A549 (cell line): ENCODE data around the gene RNH1. TPM values are rescaled to one million over a fixed set of nuclear protein-coding genes. Genes with fewer than 3 reads are reported as not detected.
A peak's percentile ranks its signal among the peaks of the same experiment; 100 is the strongest.

Experiments used
- ATAC-seq, 2 experiments: fragments of 200-7000 bp in 1 of 2; fragments of >200 bp in 1 of 2; cut with Nextera tagmentation in 1 of 2; cut with Tn5 transposase in 1 of 2; 3 replicates each; pipeline versions ENCODE4 v1.8.0 to v1.9.1; 2018 to 2020; ENCODE audit warnings: mild to moderate bottlenecking in 1 of 2, moderate library complexity in 1 of 2
- CTCF ChIA-PET: fragments of 300-600 bp; sonication (Branson Sonifier 250); formaldehyde crosslinking; extraction: SDS; loops from one replicate; lab custom pipeline; 2021; ENCODE audit warnings: antibody characterized with exemption, inconsistent platforms; lab: Yijun Ruan, JAX
- POLR2A ChIA-PET: fragments of 350-600 bp; formaldehyde crosslinking; extraction: SDS; loops from one replicate; lab custom pipeline; 2021; ENCODE audit warnings: antibody characterized with exemption, inconsistent platforms; lab: Yijun Ruan, JAX
- DNase-seq, 2 experiments: peaks; one replicate each; pipeline versions ENCODE4 v3.0.0 to v3.0.0-alpha.2; 2011 to 2016; ENCODE audit warnings: low read depth in 1 of 2, low spot score in 1 of 2
- FAIRE-seq: peaks from 2 replicates; lab custom pipeline; 2011; peaks lifted over from hg19 to GRCh38; lab: Jason Lieb, UNC
- H3K27ac ChIP-seq, 2 experiments: fragments of >200 bp; sonication (Bioruptor Twin); formaldehyde crosslinking; 3 replicates each; pipeline ENCODE4 v1.5.1; 2016 to 2017
- H3K4me1 ChIP-seq: fragments of >200 bp; sonication (Bioruptor Twin); formaldehyde crosslinking; 3 replicates; pipeline ENCODE4 v1.6.1; 2016
- H3K4me2 ChIP-seq: fragments of >200 bp; sonication (Bioruptor Twin); formaldehyde crosslinking; 3 replicates; pipeline ENCODE4 v1.6.1; 2016
- H3K4me3 ChIP-seq: fragments of >200 bp; sonication (Bioruptor Twin); formaldehyde crosslinking; 3 replicates; pipeline ENCODE4 v1.5.1; 2016
- H3K9me3 ChIP-seq: fragments of >200 bp; sonication (Bioruptor Twin); formaldehyde crosslinking; 3 replicates; pipeline ENCODE4 v1.6.1; 2016
- CBX8 ChIP-seq: fragments of 200-600 bp; sonication (generic); IDR thresholded peaks from 2 replicates; pipeline ENCODE4 v1.6.1; 2016
- CEBPB ChIP-seq, 2 experiments: fragments of >200 bp in 1 of 2; sonication (Bioruptor Twin) in 1 of 2; formaldehyde crosslinking in 1 of 2; IDR thresholded peaks; 2 replicates each; pipeline ENCODE4 v1.6.1; 2012 to 2016
- CHD4 ChIP-seq: fragments of 200-600 bp; sonication (generic); IDR thresholded peaks from 2 replicates; pipeline ENCODE4 v1.6.1; 2016; ENCODE audit warnings: antibody characterized with exemption, mild to moderate bottlenecking, borderline replicate concordance
- E2F6 ChIP-seq: IDR thresholded peaks from 2 replicates; pipeline ENCODE4 v1.6.1; 2012; ENCODE audit warnings: low read depth, borderline replicate concordance
- EHF ChIP-seq: fragments of 250-450 bp; sonication (Bioruptor Pico); IDR thresholded peaks from 2 replicates; pipeline ENCODE4 v1.5.0; 2020; ENCODE audit warnings: mild to moderate bottlenecking
- EP300 ChIP-seq, 2 experiments: fragments of >200 bp; sonication (Bioruptor Twin); formaldehyde crosslinking; IDR thresholded peaks; 2 replicates in 1 of 2; 3 replicates in 1 of 2; pipeline ENCODE4 v1.6.1; 2016 to 2017
- ESRRA ChIP-seq: fragments of 150-350 bp; IDR thresholded peaks from 2 replicates; pipeline ENCODE4 v1.6.1; 2014; ENCODE audit warnings: mild to moderate bottlenecking, low read length, borderline replicate concordance
- FOSB ChIP-seq: fragments of 250-450 bp; sonication (Bioruptor Pico); IDR thresholded peaks from 2 replicates; pipeline ENCODE4 v1.5.0; 2020; ENCODE audit warnings: mild to moderate bottlenecking, moderate library complexity
- FOXS1 ChIP-seq: fragments of 250-450 bp; sonication (Bioruptor Pico); IDR thresholded peaks from 2 replicates; pipeline ENCODE4 v1.5.0; 2020; ENCODE audit warnings: mild to moderate bottlenecking, moderate library complexity
- GATA3 ChIP-seq: IDR thresholded peaks from 2 replicates; pipeline ENCODE4 v1.6.1; 2012; ENCODE audit warnings: borderline replicate concordance
- HDAC2 ChIP-seq: fragments of 200-600 bp; sonication (generic); IDR thresholded peaks from 2 replicates; pipeline ENCODE4 v1.6.1; 2016
- HES2 ChIP-seq: fragments of >200 bp; sonication (Bioruptor Twin); formaldehyde crosslinking; IDR thresholded peaks from 2 replicates; pipeline ENCODE4 v1.6.1; 2016
- HEYL ChIP-seq: fragments of 250-450 bp; sonication (Bioruptor Pico); IDR thresholded peaks from 2 replicates; pipeline ENCODE4 v1.8.0; 2021; ENCODE audit warnings: mild to moderate bottlenecking, moderate library complexity
- HOXA7 ChIP-seq: fragments of 250-450 bp; sonication (Bioruptor Pico); IDR thresholded peaks from 2 replicates; pipeline ENCODE4 v1.5.0; 2020; ENCODE audit warnings: mild to moderate bottlenecking, moderate library complexity
- HOXB5 ChIP-seq: fragments of 250-450 bp; sonication (Bioruptor Pico); IDR thresholded peaks from 2 replicates; pipeline ENCODE4 v1.5.0; 2020; ENCODE audit warnings: mild to moderate bottlenecking, moderate library complexity
- JUN ChIP-seq, 2 experiments: fragments of >200 bp; sonication (Bioruptor Twin); formaldehyde crosslinking; IDR thresholded peaks; 2 replicates in 1 of 2; 3 replicates in 1 of 2; pipeline ENCODE4 v1.6.1; 2016 to 2017
- MAFK ChIP-seq: fragments of 450-650 bp; IDR thresholded peaks from 2 replicates; pipeline ENCODE4 v1.6.1; 2014; ENCODE audit not compliant: partially characterized antibody
- MAX ChIP-seq: IDR thresholded peaks from 2 replicates; pipeline ENCODE4 v1.6.1; 2012
- MAZ ChIP-seq: fragments of 150-350 bp; IDR thresholded peaks from 2 replicates; pipeline ENCODE4 v1.6.1; 2014; ENCODE audit warnings: antibody characterized with exemption, low read depth, low read length, borderline replicate concordance
- MYC ChIP-seq: IDR thresholded peaks from 2 replicates; pipeline ENCODE4 v1.6.1; 2012; ENCODE audit warnings: mild to moderate bottlenecking, inconsistent platforms, low read length, improper control_type of control experiment, borderline replicate concordance
- NPAS2 ChIP-seq: fragments of 250-450 bp; sonication (Bioruptor Pico); IDR thresholded peaks from 2 replicates; pipeline ENCODE4 v1.8.0; 2022; ENCODE audit warnings: mild to moderate bottlenecking, moderate library complexity, borderline replicate concordance
- PBX3 ChIP-seq: IDR thresholded peaks from 2 replicates; pipeline ENCODE4 v1.6.1; 2012
- POLR2A ChIP-seq: IDR thresholded peaks from 2 replicates; pipeline ENCODE4 v1.6.1; 2012; ENCODE audit warnings: mild to moderate bottlenecking, low read length
- RAD21 ChIP-seq, 2 experiments: fragments of >200 bp in 1 of 2; sonication (Bioruptor Twin) in 1 of 2; formaldehyde crosslinking in 1 of 2; IDR thresholded peaks in 1 of 2; conservative IDR thresholded peaks in 1 of 2; 2 replicates in 1 of 2; 3 replicates in 1 of 2; pipeline ENCODE4 v1.6.1; 2012 to 2018; ENCODE audit warnings: inconsistent platforms in 1 of 2
- RARB ChIP-seq: fragments of 250-450 bp; sonication (Bioruptor Pico); IDR thresholded peaks from 2 replicates; pipeline ENCODE4 v1.8.0; 2021; ENCODE audit warnings: mild to moderate bottlenecking, moderate library complexity
- RCOR1 ChIP-seq: fragments of 150-350 bp; IDR thresholded peaks from 2 replicates; pipeline ENCODE4 v1.6.1; 2014; ENCODE audit warnings: antibody characterized with exemption, low read length, low read depth
- SMC3 ChIP-seq: fragments of >200 bp; sonication (Bioruptor Twin); formaldehyde crosslinking; IDR thresholded peaks from 3 replicates; pipeline ENCODE4 v1.6.1; 2018; ENCODE audit warnings: inconsistent platforms
- TFCP2L1 ChIP-seq: fragments of 250-450 bp; sonication (Bioruptor Pico); IDR thresholded peaks from 2 replicates; pipeline ENCODE4 v1.5.0; 2021; ENCODE audit warnings: mild to moderate bottlenecking
- TP53 ChIP-seq: fragments of 250-450 bp; sonication (Bioruptor Pico); IDR thresholded peaks from 2 replicates; pipeline ENCODE4 v1.5.0; 2021; ENCODE audit warnings: mild to moderate bottlenecking, moderate library complexity
- ZFP36 ChIP-seq: fragments of 450-650 bp; IDR thresholded peaks from 2 replicates; pipeline ENCODE4 v1.6.1; 2014; ENCODE audit warnings: borderline replicate concordance; ENCODE audit not compliant: partially characterized antibody
- ZSCAN20 ChIP-seq: fragments of 250-450 bp; sonication (Bioruptor Pico); IDR thresholded peaks from 2 replicates; pipeline ENCODE4 v1.8.0; 2022; ENCODE audit warnings: mild to moderate bottlenecking, moderate library complexity
- WGBS: methylation state at CpG from one replicate; pipeline ENCODE4 v1.1.6; 2017; ENCODE audit errors: missing lambda C conversion rate; 5-methylcytosine and 5-hydroxymethylcytosine counted together
- polyA plus RNA-seq, 4 experiments: library from polyadenylated mRNA; depleted of rRNA in 3 of 4; stranded (reverse); fragments of >200 nt; fragmentation: RNase III in 1 of 4; extraction: RNeasy Plus Mini Kit Qiagen cat#74134 plus additional on column Dnase treatment in 1 of 4; gene quantifications; 2 replicates in 3 of 4; 3 replicates in 1 of 4; pipeline ENCODE4 v1.2.3, GENCODE V29; 2011 to 2017

Gene RNH1
- polyA plus RNA-seq, 2 of the 4 experiments (the other 2 are of a cell fraction): 85.8 to 135 TPM

- TF ChIP-seq ZFP36 (no peak), MYC (no peak), GATA3 (no peak), ZSCAN20 (CRISPR knock-in tag) (no peak), POLR2A (no peak), CEBPB (IDR thresholded peaks at IDR 0.05) (no peak), SMC3 (no peak), RCOR1 (no peak)
Measured at GRCh38 chr11:503179-503981, 3.7 kb downstream of the RNH1 start (continued).

- ChIA-PET CTCF (interaction anchor here (0.7 to 4.8 kb wide), 3 partner anchors 8 to 16 kb away, joined by 4 to 28 read pairs (median 4); no protein-coding TSS in a partner anchor), POLR2A (interaction anchor here (0.7 kb wide), 1 partner anchor 16 kb away, joined by 3 read pairs; no protein-coding TSS in a partner anchor)
- no peaks in the 10 kb centered on the region for H3K9me3 ChIP-seq
- ATAC-seq (no peak), DNase-seq (no peak), FAIRE-seq (no peak)
- WGBS: 90% methylated on average over 5 of the region's 10 CpGs
- TF ChIP-seq ZSCAN20 (CRISPR knock-in tag): no peak
- no peak for TF ChIP-seq MAFK
- no peak for TF ChIP-seq HDAC2
- no peak for TF ChIP-seq RARB
- no peak for TF ChIP-seq POLR2A
- no peak for TF ChIP-seq NPAS2
- no peak for TF ChIP-seq E2F6
- no peak for TF ChIP-seq CHD4
- no peak for TF ChIP-seq CBX8
- TF ChIP-seq TFCP2L1 (CRISPR knock-in tag): no peak
- no peak for TF ChIP-seq HEYL (CRISPR knock-in tag)
- TF ChIP-seq EP300 (IDR thresholded peaks at IDR 0.05): no peak
- TF ChIP-seq HOXA7 (CRISPR knock-in tag): no peak
- TF ChIP-seq HOXB5: no peak
- no peak for TF ChIP-seq FOXS1 (CRISPR knock-in tag)
- no peak for TF ChIP-seq ZFP36
- no peak for TF ChIP-seq ESRRA
- peaks cover 12% of the 10 kb centered on the region; the same call in 2 of the 3 replicates for H3K4me1 ChIP-seq
- H3K4me2 ChIP-seq: no peak overlapping the region
- no peak overlapping the region for H3K4me3 ChIP-seq
- peak overlapping the region in 1 of 2 experiments; percentile 38; a peak in 2 of 6 replicates for H3K27ac ChIP-seq
Measured at GRCh38 chr11:502288-503178, 4.5 kb downstream of the RNH1 start.

- Histone ChIP-seq H3K4me3 (no peak overlapping the region), H3K4me2 (no peak overlapping the region), H3K9me3 (no peaks in the 10 kb centered on the region), H3K27ac (no peak overlapping the region), H3K4me1 (peaks cover 12% of the 10 kb centered on the region; the same call in 2 of the 3 replicates)
- TF ChIP-seq HDAC2 (no peak), TP53 (CRISPR knock-in tag) (no peak), ZFP36 (no peak), GATA3 (no peak), ESRRA (no peak), MAX (no peak), SMC3 (no peak), HEYL (CRISPR knock-in tag) (no peak), RAD21 (conservative IDR thresholded peaks at IDR 0.05 in 1 of 2, IDR thresholded peaks at IDR 0.05 in 1 of 2) (no peak), EHF (CRISPR knock-in tag) (no peak), PBX3 (no peak), HOXA7 (CRISPR knock-in tag) (no peak), CBX8 (no peak), MAZ (no peak), EP300 (IDR thresholded peaks at IDR 0.05) (no peak), HES2 (no peak), FOSB (CRISPR knock-in tag) (no peak), JUN (IDR thresholded peaks at IDR 0.05) (no peak)
- DNase-seq (no peak), FAIRE-seq (no peak), ATAC-seq (no peak)
- POLR2A ChIA-PET: interaction anchor here (0.7 kb wide), 1 partner anchor 16 kb away, joined by 3 read pairs; no protein-coding TSS in a partner anchor
- 83% methylated on average over 19 of the region's 19 CpGs for whole genome bisulfite sequencing
- CTCF ChIA-PET: interaction anchor here (1.4 to 4.8 kb wide), 2 partner anchors 9 to 17 kb away, joined by 4 to 28 read pairs; no protein-coding TSS in a partner anchor
Measured at GRCh38 chr11:501683-502287, 5.3 kb downstream of the RNH1 start.
